ENCODE measurements around the gene COL13A1.

COL13A1 gene

DNA sequence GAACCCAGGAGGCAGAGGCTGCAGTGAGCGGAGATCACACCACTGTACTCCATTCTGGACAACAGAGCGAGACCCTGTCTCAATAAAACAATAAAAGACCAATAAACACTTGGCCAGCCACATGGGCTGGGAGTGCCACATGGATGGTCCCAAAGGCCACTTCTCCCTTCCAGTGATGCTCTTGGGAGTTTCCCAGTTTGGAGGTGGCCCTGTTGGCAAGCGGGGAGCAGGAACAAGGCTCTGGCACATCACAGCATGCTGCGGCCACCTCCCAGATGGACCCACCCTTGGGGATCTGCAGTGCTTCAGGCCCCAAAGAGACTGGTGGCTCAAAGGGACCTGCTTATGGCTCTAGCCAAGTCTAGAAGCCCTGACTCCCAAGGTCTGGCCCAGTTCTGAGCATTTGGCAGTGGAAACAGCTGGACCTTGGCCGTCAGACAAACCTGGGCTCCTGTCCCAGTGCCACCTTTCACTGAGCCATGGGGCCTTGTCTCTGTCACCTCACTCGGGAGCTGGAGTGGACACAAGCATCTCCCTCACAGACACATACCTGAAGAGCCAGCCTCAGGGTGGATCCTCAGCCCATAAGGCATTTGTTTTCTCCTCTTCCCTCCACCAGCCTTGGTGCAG lies 91.7 kb downstream of the COL13A1 start:
- no peak for DNase-seq

- no peak for DNase-seq
These were observed 92.5 kb downstream of the COL13A1 start for GRCh38 chr10:69894156-69894555.

- DNase-seq, result no peak
These were observed 94.1 kb downstream of the COL13A1 start for GRCh38 chr10:69895759-69896158.

- no peak for DNase-seq
These were observed 95.0 kb downstream of the COL13A1 start for GRCh38 chr10:69896606-69897231.

DNA sequence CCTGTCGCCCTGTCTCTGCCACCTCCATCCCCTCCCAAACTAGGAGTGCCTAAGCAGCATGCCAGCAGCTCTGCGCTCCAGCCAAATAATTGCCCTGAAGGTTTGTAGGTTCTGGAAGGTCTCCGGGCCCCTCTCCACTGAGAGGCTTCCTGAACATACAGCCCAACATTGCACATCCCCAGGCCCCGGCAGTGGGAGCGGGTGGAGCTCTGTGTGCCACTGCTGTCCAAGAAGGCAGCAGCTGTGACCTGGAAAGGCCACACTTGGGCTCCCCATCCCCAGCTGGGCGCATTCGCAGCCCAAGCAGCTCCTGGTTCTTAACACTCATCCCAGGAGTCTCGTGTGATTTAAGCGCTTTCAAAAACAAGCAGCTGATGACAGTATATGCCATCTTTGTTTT lies 95.7 kb downstream of the COL13A1 start:
- no peak for DNase-seq

DNA sequence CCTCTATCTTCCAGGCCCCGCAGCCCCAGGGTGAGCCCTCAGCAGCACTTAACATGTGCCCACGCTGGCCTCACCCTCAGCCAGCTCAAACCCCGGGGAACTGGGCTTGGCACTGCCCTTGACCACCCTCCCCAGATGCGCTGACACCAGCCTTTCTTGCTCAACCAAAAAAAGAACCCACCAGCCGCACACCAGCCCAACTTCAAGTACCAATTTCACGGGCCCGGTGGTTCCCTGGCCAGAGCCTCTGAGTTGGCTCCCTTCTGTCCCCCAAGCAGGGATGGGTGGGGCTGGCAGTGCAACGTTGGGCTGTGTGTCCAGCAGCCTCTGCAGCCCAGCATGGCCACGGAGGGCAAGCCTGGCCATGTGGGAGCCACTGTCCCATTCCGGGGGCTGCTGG lies 96.3 kb downstream of the COL13A1 start:
- no peak for DNase-seq

DNA sequence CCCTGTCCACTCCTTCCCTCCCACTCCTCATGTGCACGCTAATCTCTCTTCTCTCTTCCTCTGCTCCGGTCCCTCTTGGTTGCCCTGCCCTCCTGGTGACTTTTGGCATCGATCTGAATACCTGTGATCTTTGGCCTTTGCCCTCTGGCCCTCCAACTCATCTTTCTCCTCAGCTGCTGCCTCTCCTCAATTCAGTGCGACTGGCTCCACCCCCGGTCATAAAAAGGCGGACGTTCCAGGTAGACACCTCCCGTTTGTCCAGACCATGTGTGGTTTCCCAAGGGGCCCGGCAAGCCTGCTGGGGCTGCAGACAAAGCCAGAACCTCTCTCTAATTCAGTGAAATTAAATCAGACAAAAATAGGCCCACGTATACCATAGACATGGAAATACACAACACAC lies 96.8 kb downstream of the COL13A1 start:
- no peak for DNase-seq

- DNase-seq, result no peak
These were observed 97.2 kb downstream of the COL13A1 start for GRCh38 chr10:69898941-69899340.

DNA sequence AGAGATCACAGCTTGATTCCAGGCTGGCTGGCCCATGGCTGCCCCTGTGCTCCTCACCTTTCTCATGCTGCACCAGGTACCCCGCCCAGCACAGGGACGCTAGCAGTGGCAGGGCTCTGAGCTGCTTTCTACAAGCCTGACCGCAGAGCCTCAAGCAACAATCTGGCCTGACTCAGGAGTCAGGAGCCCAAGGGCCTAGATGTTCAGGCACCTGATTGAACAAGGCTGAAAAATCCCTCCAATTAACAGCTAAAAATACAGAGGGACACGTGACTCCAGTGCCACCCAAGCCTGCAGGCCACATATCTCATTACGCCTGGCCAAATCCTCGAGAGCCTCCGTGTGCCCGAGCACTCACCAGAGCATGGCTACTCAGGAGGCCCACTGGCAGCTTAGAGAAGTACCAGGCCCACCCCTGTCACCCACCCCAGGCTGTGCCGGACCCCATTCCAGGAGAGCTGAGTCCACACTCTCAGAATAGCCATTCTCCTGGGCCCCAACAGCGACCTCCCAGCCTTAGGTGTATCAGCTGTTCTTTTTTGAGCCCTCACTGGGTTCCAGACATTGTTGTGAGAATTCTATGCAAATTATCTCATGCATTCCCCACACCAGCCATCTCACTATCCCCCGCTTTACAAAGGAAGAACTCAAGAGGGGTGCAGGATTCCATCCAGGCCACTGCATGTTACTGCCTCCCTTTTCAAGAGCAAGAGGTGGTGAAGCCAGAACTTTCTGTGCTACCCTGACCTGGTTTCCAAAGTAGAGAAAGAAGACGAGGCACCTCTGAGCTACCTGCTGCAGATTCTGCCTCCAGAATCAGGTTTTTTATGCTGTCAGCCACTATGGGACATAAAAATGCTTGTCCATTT lies 98.3 kb downstream of the COL13A1 start:
- no peak for DNase-seq

DNA sequence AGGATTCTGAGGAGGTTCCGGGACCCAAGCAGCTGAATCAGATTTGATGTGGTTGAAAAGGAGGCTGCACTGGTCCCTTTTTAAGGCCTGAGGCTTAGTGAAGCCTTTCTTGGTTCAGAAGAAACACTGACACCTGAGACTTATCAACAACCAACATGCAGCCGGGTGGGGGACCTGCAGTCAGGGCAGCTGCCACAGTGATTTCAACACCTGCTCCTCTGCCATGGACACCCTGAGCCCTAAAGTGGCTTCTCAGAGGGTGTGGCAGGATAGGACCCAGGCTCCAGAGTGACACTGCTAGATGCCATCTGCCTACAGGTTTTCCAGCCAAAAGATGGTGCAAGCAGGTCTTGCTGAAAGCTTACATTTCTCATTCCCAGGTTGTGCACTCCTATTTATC lies 99.3 kb downstream of the COL13A1 start:
- no peak for DNase-seq

- peak; percentile 27 for DNase-seq
These were observed 100.2 kb downstream of the COL13A1 start for GRCh38 chr10:69901628-69902505.

GRCh38 chr10:69902835-69903535 lies 101.3 kb downstream of the COL13A1 start:
- DNase-seq, result no peak

- DNase-seq, result no peak
These were observed 102.8 kb downstream of the COL13A1 start for GRCh38 chr10:69904533-69904932.

- DNase-seq, result no peak
These were observed 104.7 kb downstream of the COL13A1 start for GRCh38 chr10:69906425-69906824.

GRCh38 chr10:69907517-69907916 lies 105.8 kb downstream of the COL13A1 start:
- DNase-seq, result no peak

- DNase-seq, result no peak
These were observed 106.4 kb downstream of the COL13A1 start for GRCh38 chr10:69908124-69908523.

GRCh38 chr10:69910561-69910960 lies 108.9 kb downstream of the COL13A1 start:
- DNase-seq, result no peak

DNA sequence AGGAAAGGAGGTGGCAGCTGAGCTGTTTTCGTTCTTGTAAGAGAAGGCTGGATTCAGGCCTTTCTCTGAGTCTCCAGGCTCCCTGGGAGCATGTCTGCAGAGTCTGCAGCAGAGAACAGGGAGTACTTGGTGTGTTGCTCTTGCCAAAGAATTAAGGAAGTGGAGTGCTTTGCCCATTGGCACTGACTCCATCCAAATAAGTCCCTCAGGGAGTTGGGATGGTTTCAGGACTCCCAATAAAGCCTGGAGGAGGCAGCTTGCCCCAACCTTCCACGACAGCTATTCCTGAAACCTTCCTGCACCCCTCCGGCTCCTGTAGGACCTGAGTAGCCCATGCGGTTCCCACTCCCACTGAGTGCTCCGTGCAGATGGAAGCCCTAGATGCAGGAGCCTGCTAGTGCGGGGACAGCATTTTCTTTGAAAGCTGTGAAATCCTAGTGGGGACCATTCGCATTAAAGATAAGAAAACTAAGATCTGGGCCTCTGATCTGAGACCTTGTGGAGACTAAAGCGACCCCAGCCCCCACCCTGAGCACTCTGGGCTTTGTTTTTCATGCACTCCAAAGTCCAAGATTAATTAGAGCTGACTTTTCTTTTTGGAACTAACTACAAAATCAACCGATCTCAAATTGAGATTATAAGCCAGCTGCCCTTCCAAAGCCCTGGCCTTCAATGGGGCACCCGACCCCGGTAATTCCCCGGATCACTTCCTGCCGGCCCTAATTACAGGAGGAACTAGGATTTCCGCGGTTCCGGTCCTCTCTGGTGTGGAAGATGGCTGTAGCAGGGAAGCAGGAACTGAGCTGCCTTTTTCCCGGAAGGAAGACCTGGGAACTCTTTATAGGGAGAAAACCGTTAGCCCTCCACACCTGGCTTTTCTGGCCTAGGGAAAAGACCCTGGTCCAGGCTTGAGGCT lies 110.2 kb downstream of the COL13A1 start:
- DNase-seq, result peak; percentile 68

- DNase-seq, result no peak
These were observed 110.9 kb downstream of the COL13A1 start for GRCh38 chr10:69912589-69912988.

- no peak for DNase-seq
These were observed 112.1 kb downstream of the COL13A1 start for GRCh38 chr10:69913606-69914382.

Data from midbrain (tissue), 1 donor.